Measurements from ENCODE around the gene ADAMTS13.

Gene ADAMTS13

DNA sequence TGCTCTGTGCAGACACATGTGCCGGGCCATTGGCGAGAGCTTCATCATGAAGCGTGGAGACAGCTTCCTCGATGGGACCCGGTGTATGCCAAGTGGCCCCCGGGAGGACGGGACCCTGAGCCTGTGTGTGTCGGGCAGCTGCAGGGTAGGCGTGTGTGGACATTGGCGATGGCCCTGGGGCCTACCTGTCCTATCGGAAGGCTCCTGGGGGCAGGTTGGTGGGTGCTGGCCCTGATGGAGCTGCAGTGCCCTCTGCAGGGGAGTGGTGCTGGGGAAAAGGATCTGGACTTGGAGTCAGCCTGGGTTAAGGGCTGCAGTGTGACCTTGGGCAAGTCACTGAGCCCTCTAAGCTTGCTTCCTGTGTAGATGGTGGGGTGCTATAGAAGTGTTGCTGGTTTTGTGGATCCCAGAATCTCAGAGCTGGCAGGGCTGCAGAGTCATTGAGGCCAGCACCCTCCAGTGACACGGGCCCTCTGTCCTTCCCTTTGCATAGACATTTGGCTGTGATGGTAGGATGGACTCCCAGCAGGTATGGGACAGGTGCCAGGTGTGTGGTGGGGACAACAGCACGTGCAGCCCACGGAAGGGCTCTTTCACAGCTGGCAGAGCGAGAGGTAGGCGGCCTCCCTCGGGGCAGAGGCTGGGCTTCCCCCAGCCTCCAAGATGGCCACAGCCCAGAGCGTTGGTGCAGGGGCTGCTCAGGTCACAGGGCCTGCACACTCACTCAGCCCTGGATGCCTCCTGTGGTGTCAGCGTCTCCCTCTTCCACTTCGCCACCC is 15.8 kb downstream of the ADAMTS13 start:
- no peak for DNase-seq (ENCODE audit: low spot score)
- TF ChIP-seq CTCF (IDR thresholded peaks at IDR 0.05; ENCODE audit: extremely low read depth, missing control alignments), result peak; percentile 8

- DNase-seq (ENCODE audit: low spot score), result no peak
- TF ChIP-seq CTCF (IDR thresholded peaks at IDR 0.05; ENCODE audit: extremely low read depth, missing control alignments), result no peak
Measured at GRCh38 chr9:133439337-133439736, 17.2 kb downstream of the ADAMTS13 start.

DNA sequence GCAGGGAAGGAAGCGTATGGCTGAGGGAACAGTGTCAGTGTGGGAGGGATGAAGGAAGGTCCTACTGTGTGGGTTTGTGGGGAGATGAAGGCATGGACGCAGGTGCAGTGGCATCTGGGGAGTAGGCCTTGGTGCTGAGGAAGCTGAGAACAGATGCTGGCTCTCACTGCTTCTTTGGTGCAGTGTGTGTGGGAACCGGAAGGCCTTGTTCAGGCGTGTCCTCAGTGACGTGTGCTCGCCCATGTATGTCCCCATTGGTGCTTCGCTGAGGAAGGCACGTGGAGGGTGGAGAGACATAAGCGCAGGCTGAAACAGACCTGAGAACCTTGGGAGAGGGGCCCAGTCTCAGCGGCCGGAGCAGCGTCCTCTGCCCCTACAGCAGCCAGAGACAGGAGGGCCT is 18.7 kb downstream of the ADAMTS13 start:
- peak; percentile 93 for DNase-seq (ENCODE audit: low spot score)
- no peak for TF ChIP-seq CTCF (IDR thresholded peaks at IDR 0.05; ENCODE audit: extremely low read depth, missing control alignments)

DNA sequence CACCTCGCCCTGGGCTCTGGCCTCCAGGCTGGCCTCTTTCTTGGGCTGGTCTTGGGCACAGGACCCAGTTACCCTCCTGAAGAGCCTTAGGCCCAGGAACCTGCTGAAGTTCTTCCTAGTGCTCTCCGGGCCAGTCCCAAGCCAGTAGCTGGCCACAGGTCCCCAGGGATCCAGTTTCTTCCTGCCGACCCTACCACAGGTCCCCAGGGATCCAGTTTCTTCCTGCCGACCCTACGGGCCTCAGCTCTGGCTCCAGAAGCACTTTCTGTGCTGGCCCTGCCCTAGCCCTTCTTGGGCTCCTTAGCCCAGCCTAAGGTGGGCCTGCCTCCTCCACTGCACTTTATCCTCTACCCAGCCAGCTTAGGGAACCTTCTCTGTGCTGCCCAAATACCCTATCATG is 19.4 kb downstream of the ADAMTS13 start:
- TF ChIP-seq CTCF (IDR thresholded peaks at IDR 0.05; ENCODE audit: extremely low read depth, missing control alignments), result no peak
- no peak for DNase-seq (ENCODE audit: low spot score)

DNA sequence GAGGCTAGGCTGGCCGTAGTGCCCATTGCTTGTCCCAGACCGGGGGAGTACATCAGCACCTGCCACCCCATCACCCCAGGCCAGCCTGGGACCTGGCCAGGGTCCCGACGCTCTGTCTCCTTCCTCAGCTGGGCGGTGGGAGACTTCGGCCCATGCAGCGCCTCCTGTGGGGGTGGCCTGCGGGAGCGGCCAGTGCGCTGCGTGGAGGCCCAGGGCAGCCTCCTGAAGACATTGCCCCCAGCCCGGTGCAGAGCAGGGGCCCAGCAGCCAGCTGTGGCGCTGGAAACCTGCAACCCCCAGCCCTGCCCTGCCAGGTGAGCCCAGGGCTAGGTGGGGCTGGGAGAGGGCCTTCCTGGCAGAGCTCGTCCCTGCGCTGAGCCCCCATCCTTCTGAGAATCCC is 21.1 kb downstream of the ADAMTS13 start:
- no peak for TF ChIP-seq CTCF (IDR thresholded peaks at IDR 0.05; ENCODE audit: extremely low read depth, missing control alignments)
- no peak for DNase-seq (ENCODE audit: low spot score)

GRCh38 chr9:133443982-133444381 is 21.8 kb downstream of the ADAMTS13 start:
- DNase-seq (ENCODE audit: low spot score), result no peak
- TF ChIP-seq CTCF (IDR thresholded peaks at IDR 0.05; ENCODE audit: extremely low read depth, missing control alignments), result no peak

DNA sequence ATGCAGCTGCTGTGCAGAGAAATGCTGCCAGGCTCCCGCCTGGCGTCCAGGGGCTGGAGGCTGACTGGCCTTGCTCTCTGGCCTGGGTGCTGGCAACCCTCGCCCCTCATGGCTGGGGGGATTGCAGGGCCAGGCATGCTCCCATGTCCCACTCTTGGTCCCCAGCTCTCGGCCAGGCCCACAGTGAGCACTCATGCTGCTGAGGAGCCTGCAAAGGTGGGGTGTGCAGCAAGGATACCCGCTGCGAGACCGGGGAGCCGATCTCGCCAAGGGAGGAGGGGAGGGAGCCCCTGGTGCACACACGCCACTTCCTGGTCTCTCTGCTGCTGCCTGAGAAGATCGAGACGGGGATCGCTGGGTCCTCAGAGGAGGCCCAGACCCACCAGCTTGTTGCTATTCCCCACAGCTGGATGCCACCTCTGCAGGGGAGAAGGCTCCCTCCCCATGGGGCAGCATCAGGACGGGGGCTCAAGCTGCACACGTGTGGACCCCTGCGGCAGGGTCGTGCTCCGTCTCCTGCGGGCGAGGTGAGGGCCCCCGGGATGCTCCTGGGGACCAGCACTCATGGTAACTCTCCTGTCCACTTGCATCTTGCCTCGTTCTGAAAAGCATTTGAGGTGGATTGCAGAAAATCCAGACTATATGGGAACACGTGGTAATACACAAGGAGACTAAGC is 23.3 kb downstream of the ADAMTS13 start:
- no peak for TF ChIP-seq CTCF (IDR thresholded peaks at IDR 0.05; ENCODE audit: extremely low read depth, missing control alignments)
- DNase-seq (ENCODE audit: low spot score), result no peak
